ENCODE data around the gene CYP4A22. TPM values are rescaled to one million over a fixed set of nuclear protein-coding genes. Genes with fewer than 3 reads are reported as not detected.
A peak's percentile ranks its signal among the peaks of the same experiment; 100 is the strongest.

CYP4A22 gene
- polyA plus RNA-seq, 1 of the 3 experiments (the other 2 are of a cell fraction), result not detected

DNA sequence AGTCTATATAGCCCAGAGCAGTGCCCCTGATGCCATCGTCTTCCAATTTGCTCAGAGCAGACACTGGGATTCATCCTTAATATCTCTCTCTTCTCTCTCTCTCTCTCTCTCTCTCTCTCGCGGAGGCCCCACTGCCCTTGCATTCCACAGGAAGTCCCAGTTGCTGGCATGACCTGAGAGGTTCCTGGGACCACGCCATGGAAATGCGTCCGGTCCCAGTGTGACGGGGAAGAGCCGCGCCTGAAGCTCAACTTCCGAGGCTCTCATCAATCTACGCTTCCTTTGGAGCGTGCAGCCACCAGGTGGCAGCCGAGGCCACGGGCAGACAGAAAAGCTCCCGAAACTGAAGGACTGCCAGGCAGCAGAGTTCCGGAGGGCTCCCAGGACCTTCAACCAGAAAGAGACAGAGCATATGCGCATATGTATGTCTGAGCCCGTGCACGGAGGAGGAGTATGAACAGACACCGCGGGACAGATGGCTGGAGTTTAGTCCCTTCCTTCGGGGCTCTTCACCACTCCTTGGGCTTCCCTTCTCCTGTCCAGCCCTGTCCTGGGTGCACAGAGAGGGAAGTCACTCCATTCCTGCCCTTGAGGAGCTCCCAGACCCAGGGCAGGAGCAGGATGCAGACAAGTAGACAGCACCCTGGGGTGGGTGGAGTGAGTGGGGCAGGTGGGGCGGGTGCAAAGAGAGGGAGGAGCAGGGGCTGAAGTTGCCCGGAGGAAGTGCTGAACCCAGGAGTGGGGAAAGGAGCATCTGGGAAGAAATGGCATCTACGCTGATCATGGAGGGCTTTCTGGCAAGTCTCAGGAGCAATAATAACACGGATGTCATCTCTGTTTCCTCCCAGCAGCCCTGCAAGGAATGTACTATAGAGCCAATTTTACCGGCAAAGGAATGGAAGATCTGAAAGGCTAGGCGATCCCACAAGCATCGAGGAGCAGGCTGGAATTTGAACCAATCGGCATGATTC, 42.1 kb downstream of the CYP4A22 start (continued):
- TF ChIP-seq, protein P1, sequence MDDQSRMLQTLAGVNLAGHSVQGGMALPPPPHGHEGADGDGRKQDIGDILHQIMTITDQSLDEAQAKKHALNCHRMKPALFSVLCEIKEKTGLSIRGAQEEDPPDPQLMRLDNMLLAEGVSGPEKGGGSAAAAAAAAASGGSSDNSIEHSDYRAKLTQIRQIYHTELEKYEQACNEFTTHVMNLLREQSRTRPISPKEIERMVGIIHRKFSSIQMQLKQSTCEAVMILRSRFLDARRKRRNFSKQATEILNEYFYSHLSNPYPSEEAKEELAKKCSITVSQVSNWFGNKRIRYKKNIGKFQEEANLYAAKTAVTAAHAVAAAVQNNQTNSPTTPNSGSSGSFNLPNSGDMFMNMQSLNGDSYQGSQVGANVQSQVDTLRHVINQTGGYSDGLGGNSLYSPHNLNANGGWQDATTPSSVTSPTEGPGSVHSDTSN (IDR thresholded peaks at IDR 0.05), result no peak
- TF ChIP-seq SIN3A (IDR thresholded peaks at IDR 0.05; ENCODE audit: borderline replicate concordance, low read depth, low read length) (no peak), GATA2 (CRISPR knock-in tag; IDR thresholded peaks at IDR 0.05) (no peak), FOXJ3 (CRISPR knock-in tag; IDR thresholded peaks at IDR 0.05) (no peak), ELF1 (IDR thresholded peaks at IDR 0.05) (peak; percentile 82), NFIC (IDR thresholded peaks at IDR 0.05; ENCODE audit: borderline replicate concordance) (no peak), RFX5 (IDR thresholded peaks at IDR 0.05; ENCODE audit: low read length) (no peak), POLR2AphosphoS5 (IDR thresholded peaks at IDR 0.05; ENCODE audit: low read depth, low read length) (no peak), RCOR1 (IDR thresholded peaks at IDR 0.05; ENCODE audit: low read length) (no peak), GABPA (IDR thresholded peaks at IDR 0.05; ENCODE audit: low read depth) (peak; percentile 74), FOSL2 (IDR thresholded peaks at IDR 0.05; ENCODE audit: borderline replicate concordance, low read depth) (no peak), NRF1 (IDR thresholded peaks at IDR 0.05; ENCODE audit: low read depth, low read length) (no peak), YY1 (IDR thresholded peaks at IDR 0.05; ENCODE audit: low read depth) (no peak), MEF2A (IDR thresholded peaks at IDR 0.05; ENCODE audit: borderline replicate concordance, low read depth) (no peak), JUND (IDR thresholded peaks at IDR 0.05) (no peak), CHD2 (IDR thresholded peaks at IDR 0.05; ENCODE audit: low read length, partially characterized antibody) (peak; percentile 56), MXI1 (IDR thresholded peaks at IDR 0.05; ENCODE audit: low read depth, low read length) (peak; percentile 46; the same call in 1 of the 2 replicates), TEAD4 (IDR thresholded peaks at IDR 0.05; ENCODE audit: borderline replicate concordance, insufficient read depth) (no peak)
- TF ChIP-seq, protein P2, sequence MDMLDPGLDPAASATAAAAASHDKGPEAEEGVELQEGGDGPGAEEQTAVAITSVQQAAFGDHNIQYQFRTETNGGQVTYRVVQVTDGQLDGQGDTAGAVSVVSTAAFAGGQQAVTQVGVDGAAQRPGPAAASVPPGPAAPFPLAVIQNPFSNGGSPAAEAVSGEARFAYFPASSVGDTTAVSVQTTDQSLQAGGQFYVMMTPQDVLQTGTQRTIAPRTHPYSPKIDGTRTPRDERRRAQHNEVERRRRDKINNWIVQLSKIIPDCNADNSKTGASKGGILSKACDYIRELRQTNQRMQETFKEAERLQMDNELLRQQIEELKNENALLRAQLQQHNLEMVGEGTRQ (IDR thresholded peaks at IDR 0.05; ENCODE audit: borderline replicate concordance, low read depth, low read length), result no peak
- TF ChIP-seq, protein P3, sequence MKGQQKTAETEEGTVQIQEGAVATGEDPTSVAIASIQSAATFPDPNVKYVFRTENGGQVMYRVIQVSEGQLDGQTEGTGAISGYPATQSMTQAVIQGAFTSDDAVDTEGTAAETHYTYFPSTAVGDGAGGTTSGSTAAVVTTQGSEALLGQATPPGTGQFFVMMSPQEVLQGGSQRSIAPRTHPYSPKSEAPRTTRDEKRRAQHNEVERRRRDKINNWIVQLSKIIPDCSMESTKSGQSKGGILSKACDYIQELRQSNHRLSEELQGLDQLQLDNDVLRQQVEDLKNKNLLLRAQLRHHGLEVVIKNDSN (IDR thresholded peaks at IDR 0.05; ENCODE audit: borderline replicate concordance, low read depth), result no peak
- TF ChIP-seq, protein P4, sequence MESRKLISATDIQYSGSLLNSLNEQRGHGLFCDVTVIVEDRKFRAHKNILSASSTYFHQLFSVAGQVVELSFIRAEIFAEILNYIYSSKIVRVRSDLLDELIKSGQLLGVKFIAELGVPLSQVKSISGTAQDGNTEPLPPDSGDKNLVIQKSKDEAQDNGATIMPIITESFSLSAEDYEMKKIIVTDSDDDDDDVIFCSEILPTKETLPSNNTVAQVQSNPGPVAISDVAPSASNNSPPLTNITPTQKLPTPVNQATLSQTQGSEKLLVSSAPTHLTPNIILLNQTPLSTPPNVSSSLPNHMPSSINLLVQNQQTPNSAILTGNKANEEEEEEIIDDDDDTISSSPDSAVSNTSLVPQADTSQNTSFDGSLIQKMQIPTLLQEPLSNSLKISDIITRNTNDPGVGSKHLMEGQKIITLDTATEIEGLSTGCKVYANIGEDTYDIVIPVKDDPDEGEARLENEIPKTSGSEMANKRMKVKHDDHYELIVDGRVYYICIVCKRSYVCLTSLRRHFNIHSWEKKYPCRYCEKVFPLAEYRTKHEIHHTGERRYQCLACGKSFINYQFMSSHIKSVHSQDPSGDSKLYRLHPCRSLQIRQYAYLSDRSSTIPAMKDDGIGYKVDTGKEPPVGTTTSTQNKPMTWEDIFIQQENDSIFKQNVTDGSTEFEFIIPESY (IDR thresholded peaks at IDR 0.05; ENCODE audit: borderline replicate concordance, low read depth), result no peak
- TF ChIP-seq, protein P5, sequence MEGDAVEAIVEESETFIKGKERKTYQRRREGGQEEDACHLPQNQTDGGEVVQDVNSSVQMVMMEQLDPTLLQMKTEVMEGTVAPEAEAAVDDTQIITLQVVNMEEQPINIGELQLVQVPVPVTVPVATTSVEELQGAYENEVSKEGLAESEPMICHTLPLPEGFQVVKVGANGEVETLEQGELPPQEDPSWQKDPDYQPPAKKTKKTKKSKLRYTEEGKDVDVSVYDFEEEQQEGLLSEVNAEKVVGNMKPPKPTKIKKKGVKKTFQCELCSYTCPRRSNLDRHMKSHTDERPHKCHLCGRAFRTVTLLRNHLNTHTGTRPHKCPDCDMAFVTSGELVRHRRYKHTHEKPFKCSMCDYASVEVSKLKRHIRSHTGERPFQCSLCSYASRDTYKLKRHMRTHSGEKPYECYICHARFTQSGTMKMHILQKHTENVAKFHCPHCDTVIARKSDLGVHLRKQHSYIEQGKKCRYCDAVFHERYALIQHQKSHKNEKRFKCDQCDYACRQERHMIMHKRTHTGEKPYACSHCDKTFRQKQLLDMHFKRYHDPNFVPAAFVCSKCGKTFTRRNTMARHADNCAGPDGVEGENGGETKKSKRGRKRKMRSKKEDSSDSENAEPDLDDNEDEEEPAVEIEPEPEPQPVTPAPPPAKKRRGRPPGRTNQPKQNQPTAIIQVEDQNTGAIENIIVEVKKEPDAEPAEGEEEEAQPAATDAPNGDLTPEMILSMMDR (IDR thresholded peaks at IDR 0.05), result peak; percentile 94

Data from SK-N-SH (cell line).